ENCODE data around the gene CEP89.
"Not testable (repeated sequence)": the region's sequence is repeated elsewhere in the genome, so short reads cannot be mapped to it uniquely, and the experiment has no call there.

The CEP89 gene

GRCh38 chr19:32890326-32890725 is 81.4 kb downstream of the CEP89 start:
- Mint-ChIP-seq H3K36me3 (no peaks in the 10 kb centered on the region), H3K4me1 (no peaks in the 10 kb centered on the region), H3K9me3 (peaks cover 20% of the 10 kb centered on the region), H3K4me3 (no peak overlapping the region), H3K27ac (no peak overlapping the region)
- ATAC-seq (no peak), DNase-seq (ENCODE audit: low spot score in 2 of 2) (no peak)

DNA sequence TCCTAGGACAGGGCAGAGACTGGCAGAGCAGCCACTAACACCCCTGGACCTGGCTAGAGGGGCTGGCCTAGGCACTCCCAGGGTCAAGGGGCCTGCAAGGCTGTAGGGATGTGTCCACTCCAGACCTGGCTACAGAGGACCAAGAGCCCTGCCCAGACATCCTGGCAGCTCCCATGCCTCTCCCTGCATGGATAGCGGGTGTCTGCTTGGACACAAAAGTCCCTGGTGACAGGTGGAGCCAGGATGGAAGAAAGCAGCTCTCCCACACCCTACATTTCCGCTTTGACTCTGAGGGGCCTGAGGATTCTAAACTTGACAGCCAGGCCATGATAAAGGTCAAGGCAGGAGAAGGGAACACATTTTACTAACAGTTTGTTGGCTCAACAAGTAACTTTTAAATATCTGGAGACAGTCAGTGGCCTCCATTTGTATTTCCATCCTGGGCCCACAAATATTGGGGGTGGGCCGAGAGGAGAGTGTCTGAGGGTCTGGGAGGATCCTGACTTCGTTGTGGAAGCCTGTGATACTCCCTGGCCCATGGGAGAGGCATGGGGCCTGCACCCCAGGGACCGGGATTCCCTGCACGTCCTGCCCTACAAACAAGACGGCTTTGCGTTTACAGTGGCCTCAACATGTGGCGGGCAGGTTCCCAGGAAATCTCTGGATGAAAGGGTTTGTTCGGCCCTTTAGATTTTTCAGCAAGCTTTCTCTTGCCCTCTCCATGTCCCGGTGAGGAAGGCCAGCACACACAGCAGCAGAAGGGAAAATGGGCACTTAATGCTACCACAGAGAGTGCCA is 82.4 kb downstream of the CEP89 start:
- Mint-ChIP-seq H3K36me3 (no peaks in the 10 kb centered on the region), H3K4me3 (no peak overlapping the region), H3K4me1 (no peaks in the 10 kb centered on the region), H3K27ac (no peak overlapping the region), H3K9me3 (peaks cover 20% of the 10 kb centered on the region)
- DNase-seq (ENCODE audit: low spot score in 2 of 2) (no peak), ATAC-seq (no peak)

DNA sequence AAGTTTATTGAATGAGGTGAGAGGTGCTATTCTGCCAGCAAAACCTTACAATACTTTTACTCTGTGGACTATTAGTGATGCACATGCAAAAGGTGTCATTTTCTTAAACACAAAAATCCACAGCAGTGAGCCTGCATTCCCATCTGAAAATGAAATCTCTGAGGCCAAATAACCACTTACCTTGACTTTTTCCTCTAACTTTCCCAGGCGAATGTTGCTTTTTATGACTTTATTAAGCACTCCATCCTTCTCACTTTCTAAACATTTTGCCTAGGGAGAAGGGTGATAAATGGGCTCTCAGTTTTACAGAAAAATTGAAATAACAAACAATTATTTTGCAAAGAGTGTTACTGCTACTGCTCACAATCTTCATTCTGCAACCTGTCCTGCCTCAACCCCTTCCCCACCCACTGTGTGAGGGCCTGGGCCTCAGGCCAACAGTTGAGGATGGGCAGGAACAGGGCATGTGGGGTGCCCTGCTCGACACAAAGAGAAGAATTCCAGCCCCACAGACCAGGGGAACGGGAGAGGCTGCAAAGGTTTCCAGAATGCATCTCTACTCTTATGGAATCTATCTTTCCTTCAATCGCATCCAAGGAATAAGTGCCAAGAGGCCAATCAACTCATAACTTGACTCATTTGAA is 84.1 kb downstream of the CEP89 start:
- DNase-seq (ENCODE audit: low spot score in 2 of 2) (no peak), ATAC-seq (no peak)
- H3K36me3 Mint-ChIP-seq, result no peaks in the 10 kb centered on the region
- no peaks in the 10 kb centered on the region for H3K4me1 Mint-ChIP-seq
- H3K9me3 Mint-ChIP-seq, result peaks cover 9% of the 10 kb centered on the region
- H3K4me3 Mint-ChIP-seq, result no peak overlapping the region
- no peak overlapping the region for H3K27ac Mint-ChIP-seq

DNA sequence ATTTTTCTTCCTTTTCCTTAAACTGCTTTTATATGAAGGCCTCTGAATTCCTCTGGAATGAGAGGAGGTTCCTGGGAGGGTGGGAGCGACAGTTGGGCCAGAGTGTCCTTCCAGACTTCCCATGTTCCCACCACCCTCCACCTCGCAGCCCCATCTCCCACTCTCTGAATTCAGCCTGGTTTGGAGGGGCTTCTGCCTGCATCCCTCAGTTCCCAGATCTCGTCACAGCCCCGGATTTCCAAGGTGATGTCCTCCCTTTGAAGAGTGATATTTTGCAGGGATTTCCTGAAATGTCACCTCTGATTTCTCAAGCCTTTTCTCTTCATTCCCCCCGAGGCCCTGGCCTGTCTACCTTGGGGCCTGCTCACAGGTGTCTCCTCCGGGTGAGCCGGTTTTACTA is 85.5 kb downstream of the CEP89 start:
- DNase-seq (ENCODE audit: low spot score in 2 of 2), result no peak
- no peak overlapping the region for H3K27ac Mint-ChIP-seq
- H3K4me3 Mint-ChIP-seq, result no peak overlapping the region
- H3K9me3 Mint-ChIP-seq, result peaks cover 1% of the 10 kb centered on the region
- no peaks in the 10 kb centered on the region for H3K4me1 Mint-ChIP-seq
- H3K36me3 Mint-ChIP-seq, result no peaks in the 10 kb centered on the region
- ATAC-seq, result no peak

DNA sequence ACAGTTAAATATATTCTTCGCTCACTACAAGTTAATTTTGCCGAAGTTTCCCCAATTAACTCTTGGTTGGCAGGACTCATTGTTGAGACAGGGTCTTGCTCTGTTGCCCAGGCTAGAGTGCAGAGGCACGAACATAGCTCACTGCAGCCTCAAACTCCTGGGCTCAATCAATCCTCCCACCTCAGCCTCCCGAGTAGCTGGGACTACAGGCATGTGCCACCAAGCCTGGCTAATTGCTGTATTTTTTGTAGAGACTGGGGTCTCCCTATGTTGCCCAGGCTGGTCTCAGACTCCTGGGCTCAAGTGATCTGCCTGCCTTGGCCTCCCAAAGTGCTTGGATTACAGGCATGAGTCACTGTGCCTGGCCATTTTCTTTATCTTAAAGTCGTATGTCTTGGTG is 86.5 kb downstream of the CEP89 start:
- not testable (repeated sequence) for H3K36me3 Mint-ChIP-seq; ATAC-seq; H3K27ac Mint-ChIP-seq; H3K4me3 Mint-ChIP-seq; H3K9me3 Mint-ChIP-seq; H3K4me1 Mint-ChIP-seq; DNase-seq (ENCODE audit: low spot score in 2 of 2)

DNA sequence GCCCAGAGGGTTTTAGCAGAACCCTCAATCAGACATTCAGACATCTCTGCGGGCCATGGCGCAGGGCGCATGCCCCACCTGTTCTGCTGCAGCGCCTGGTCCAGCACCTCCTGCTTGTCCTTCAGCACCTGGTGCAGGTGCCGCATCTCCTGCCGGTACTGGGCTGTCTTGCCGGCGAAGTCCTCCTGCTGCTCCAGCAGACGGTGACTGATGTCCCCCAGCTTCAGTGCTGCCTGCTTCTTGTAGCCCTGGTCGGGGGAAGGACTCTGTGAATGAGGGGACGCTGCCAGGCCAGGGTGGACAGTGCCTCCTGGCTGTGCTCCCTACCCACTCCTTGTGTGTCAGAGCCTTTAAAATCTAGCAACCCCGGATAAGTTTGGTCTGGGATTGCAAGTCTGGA is 90.0 kb downstream of the CEP89 start:
- no peak for ATAC-seq
- Mint-ChIP-seq H3K4me3 (no peak overlapping the region), H3K4me1 (no peaks in the 10 kb centered on the region), H3K27ac (no peak overlapping the region), H3K9me3 (no peaks in the 10 kb centered on the region), H3K36me3 (no peaks in the 10 kb centered on the region)
- DNase-seq (ENCODE audit: low spot score in 2 of 2), result no peak

DNA sequence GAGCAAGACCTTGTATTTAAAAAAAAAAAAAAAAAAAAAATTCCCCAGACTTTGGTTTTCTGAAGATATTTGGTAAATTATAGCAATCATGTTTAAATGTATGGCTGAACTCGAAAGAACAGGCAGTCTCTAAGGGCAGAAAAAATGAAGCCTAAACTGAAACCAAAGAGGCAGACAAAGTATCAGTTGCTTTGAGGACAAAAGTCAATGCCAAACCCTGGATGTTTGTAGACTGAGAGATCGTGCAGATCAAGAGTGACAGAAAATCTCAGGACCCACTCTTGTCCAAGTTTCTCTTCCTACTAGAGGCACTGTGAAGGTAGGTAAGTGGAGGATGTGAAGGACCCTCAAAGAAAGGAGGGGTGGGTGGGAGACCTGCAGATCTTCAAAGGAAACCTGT is 91.1 kb downstream of the CEP89 start:
- no peak for ATAC-seq
- no peak overlapping the region for H3K4me3 Mint-ChIP-seq
- no peak for DNase-seq (ENCODE audit: low spot score in 2 of 2)
- H3K27ac Mint-ChIP-seq, result no peak overlapping the region
- no peaks in the 10 kb centered on the region for H3K36me3 Mint-ChIP-seq
- no peaks in the 10 kb centered on the region for H3K9me3 Mint-ChIP-seq
- H3K4me1 Mint-ChIP-seq, result no peaks in the 10 kb centered on the region

GRCh38 chr19:32879741-32880140 is 92.0 kb downstream of the CEP89 start:
- no peaks in the 10 kb centered on the region for H3K36me3 Mint-ChIP-seq
- H3K27ac Mint-ChIP-seq, result no peak overlapping the region
- ATAC-seq (no peak), DNase-seq (ENCODE audit: low spot score in 2 of 2) (no peak)
- H3K4me3 Mint-ChIP-seq, result no peak overlapping the region
- no peaks in the 10 kb centered on the region for H3K9me3 Mint-ChIP-seq
- H3K4me1 Mint-ChIP-seq, result no peaks in the 10 kb centered on the region

DNA sequence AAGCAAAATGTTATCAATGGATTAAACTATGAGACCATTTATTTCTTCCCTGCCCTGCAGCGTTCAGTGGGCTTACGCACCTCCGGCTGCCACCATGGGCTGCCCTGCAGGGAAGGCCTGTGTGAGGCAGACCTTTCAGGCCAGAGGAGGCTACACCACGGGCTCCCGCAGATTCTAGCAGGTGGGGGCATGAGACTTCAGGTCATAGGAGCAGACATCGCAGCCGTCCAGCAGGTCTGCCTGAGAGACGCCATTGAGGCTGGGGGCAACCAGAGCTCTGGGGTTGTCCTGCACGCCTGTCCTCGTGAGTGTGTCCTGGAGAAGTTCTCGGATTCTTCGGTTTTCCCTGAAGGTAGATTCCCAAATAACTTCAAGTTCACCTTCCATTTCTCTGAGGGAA is 92.8 kb downstream of the CEP89 start:
- Mint-ChIP-seq H3K27ac (no peak overlapping the region), H3K36me3 (no peaks in the 10 kb centered on the region), H3K9me3 (no peaks in the 10 kb centered on the region), H3K4me1 (no peaks in the 10 kb centered on the region), H3K4me3 (no peak overlapping the region)
- DNase-seq (ENCODE audit: low spot score in 2 of 2) (no peak), ATAC-seq (no peak)

DNA sequence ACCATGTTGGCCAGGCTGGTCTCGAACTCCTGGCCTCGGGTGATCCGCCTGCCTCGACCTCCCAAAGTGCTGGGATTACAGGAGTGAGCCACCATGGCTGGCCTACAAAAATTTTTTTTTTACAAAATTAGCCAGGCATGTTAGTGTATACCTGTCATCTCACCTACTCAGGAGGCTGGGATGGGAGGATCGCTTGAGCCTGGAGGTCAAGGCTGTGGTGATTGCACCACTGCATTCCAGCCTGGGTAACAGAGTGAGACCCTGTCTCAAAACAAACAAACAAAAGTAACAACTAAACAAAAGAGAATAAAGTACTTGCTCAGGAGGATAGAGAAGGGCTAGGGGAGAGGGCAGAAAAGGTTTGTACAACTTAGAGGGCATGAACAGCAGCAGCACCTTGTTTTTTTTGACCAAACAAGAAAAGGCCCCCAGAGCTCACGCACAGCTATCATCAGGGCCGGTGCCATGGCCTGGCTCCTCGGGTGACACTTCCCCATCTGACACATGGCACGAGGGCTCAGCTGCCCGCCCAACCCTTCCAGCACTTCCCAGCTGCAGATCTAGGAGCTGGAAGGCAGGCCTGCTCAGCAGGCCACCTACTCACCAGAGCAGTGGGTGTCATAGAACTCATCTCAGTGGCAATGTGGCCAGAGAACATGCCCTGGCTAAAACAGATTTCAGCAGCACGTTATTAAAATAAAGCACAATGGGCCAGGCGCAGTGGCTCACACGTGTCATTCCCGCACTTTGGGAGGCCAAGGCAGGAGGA is 93.6 kb downstream of the CEP89 start:
- DNase-seq (ENCODE audit: low spot score in 2 of 2) (no peak), ATAC-seq (no peak)
- no peaks in the 10 kb centered on the region for H3K4me1 Mint-ChIP-seq
- H3K9me3 Mint-ChIP-seq, result no peaks in the 10 kb centered on the region
- no peak overlapping the region for H3K4me3 Mint-ChIP-seq
- H3K36me3 Mint-ChIP-seq, result no peaks in the 10 kb centered on the region
- H3K27ac Mint-ChIP-seq, result no peak overlapping the region

DNA sequence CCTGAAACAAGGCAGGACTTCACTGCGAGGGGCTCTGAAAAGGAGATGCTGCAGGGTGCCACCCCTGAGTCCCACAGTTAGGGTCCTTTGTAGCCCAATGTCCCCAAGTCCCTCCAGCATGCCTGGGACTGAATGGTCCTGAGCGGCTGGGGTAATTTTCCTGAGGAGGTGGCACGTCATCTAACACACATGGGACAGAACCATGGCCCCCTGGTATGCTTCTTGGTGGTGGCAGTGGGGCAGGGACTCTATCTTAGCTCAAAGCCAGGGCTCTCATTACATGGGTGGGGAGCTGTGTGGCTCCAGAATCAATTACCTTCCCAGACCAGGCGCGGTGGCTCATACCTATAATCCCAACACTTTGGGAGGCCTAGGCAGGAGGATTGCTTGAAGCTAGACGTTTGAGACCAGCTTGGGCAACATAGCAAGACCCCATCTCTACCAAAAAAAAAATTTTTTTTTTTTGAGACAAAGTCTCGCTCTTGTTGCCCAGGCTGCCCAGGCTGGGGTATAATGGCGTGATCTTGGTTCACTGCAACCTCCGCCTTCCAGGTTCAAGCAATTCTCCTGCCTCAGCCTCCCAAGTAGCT is 94.3 kb downstream of the CEP89 start:
- Mint-ChIP-seq H3K4me3 (no peak overlapping the region), H3K36me3 (no peaks in the 10 kb centered on the region)
- DNase-seq (ENCODE audit: low spot score in 2 of 2), result no peak

GRCh38 chr19:32876919-32877285 is 94.9 kb downstream of the CEP89 start:
- H3K36me3 Mint-ChIP-seq, result no peaks in the 10 kb centered on the region
- no peak overlapping the region for H3K27ac Mint-ChIP-seq
- no peaks in the 10 kb centered on the region for H3K9me3 Mint-ChIP-seq
- no peak for DNase-seq (ENCODE audit: low spot score in 2 of 2)
- no peak overlapping the region for H3K4me3 Mint-ChIP-seq
- H3K4me1 Mint-ChIP-seq, result no peaks in the 10 kb centered on the region
- ATAC-seq, result no peak

More for the DNA sequence above, 94.3 kb downstream of the CEP89 start:
- ATAC-seq, result no peak
- Mint-ChIP-seq H3K4me1 (no peaks in the 10 kb centered on the region), H3K27ac (no peak overlapping the region), H3K9me3 (no peaks in the 10 kb centered on the region)

DNA sequence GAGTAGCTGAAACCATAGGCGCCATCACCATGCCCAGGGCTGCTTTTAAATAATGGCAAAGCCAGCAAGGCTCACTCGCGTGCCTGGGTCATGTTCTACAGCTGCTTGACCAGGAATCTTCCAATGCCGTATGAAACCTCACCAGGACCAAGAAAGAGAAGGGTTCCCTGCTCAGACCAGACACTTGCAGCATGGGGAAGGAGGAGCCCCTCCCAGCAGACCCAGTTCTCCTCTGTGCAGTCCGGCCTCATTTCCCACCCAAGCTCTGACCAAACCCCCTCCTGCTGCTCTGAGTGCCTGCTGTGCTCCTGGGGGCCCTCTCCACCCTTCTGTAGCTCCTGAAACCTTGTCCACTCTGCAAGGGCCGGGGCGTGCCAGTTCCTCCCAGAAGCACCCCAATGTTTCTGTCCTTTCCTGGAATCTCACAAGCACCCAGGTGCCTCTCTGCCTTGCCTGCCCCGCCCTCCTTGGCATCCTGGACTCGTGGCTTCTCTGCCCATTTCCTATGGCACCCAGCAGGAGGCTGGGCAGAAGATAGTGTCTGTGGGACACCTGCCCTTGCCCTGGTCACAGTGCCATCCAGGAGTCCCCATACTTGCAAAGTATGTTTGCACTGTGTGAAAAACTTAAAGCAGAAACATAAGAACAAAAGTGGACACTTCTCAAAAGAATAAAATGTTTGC is 95.4 kb downstream of the CEP89 start:
- Mint-ChIP-seq H3K36me3 (no peaks in the 10 kb centered on the region), H3K4me1 (no peaks in the 10 kb centered on the region), H3K9me3 (no peaks in the 10 kb centered on the region), H3K4me3 (no peak overlapping the region), H3K27ac (no peak overlapping the region)
- ATAC-seq, result no peak
- no peak for DNase-seq (ENCODE audit: low spot score in 2 of 2)

- H3K36me3 Mint-ChIP-seq, result no peaks in the 10 kb centered on the region
- no peak for DNase-seq (ENCODE audit: low spot score in 2 of 2)
- no peaks in the 10 kb centered on the region for H3K9me3 Mint-ChIP-seq
- no peak overlapping the region for H3K4me3 Mint-ChIP-seq
- no peak overlapping the region for H3K27ac Mint-ChIP-seq
- H3K4me1 Mint-ChIP-seq, result no peaks in the 10 kb centered on the region
- no peak for ATAC-seq
Observed at GRCh38 chr19:32875428-32875827, 96.3 kb downstream of the CEP89 start.

DNA sequence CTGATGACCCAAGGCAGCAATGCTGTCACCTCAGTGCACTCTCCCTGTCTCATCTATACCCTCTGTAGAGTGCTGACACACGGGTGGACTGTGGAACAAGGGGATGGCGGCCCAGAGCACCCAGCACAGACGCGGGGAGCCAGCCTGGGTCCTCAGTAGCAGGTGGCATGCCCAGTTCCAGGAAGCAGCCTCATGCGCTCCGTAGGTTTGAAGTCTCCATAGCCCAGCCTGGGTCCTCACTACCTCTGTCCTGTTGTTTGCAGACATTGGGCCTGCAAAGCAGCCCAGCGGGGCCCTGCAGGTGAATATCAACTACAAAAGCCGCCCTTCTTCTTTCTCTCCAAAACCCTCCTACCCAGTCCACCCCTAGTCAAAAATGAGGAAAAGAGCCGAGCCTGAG is 97.2 kb downstream of the CEP89 start:
- DNase-seq (ENCODE audit: low spot score in 2 of 2) (no peak), ATAC-seq (no peak)
- Mint-ChIP-seq H3K36me3 (no peaks in the 10 kb centered on the region), H3K27ac (no peak overlapping the region), H3K4me3 (no peak overlapping the region), H3K4me1 (no peaks in the 10 kb centered on the region), H3K9me3 (no peaks in the 10 kb centered on the region)

Data from stimulated activated effector memory CD8-positive, alpha-beta T cell treated with anti-CD3 and anti-CD28 coated beads, Interleukin-12 subunit alpha, Interleukin-12 subunit beta, amount 100 ng/mL, for 72 hours (primary cell).